Measurements from ENCODE around the gene TBC1D22A. TPM values are rescaled to one million over a fixed set of nuclear protein-coding genes. Genes with fewer than 3 reads are reported as not detected.

The TBC1D22A gene
- total and polyA plus RNA-seq, 9 of the 15 experiments (the other 6 are each of a cell fraction or from before 2014, with no cell fraction given), result 0.20 to 11.5 (median 5.2) TPM

- Histone ChIP-seq H3K4me1 (replicated peaks in 1 of 2; ENCODE audit: control insufficient read depth in 2 of 2, insufficient read depth in 2 of 2, low read length in 2 of 2) (peaks cover 0 to 3% of the 10 kb centered on the region in 2 experiments; a peak in 1 of 5 replicates), H3K36me3 (ENCODE audit: control insufficient read depth, insufficient read depth, low read length) (no peaks in the 10 kb centered on the region), H4K20me1 (replicated peaks; ENCODE audit: control insufficient read depth, insufficient read depth, low read length) (0 out of 2 replicates have a peak, but pooled peaks cover 6% of the 10 kb centered on the region), H3K27ac (ENCODE audit: extremely low read depth, low read depth, low read length) (no peak overlapping the region), H3K27me3 (ENCODE audit: control insufficient read depth in 2 of 2, insufficient read depth in 2 of 2, low read length in 2 of 2) (no peaks in the 10 kb centered on the region), H3K9me3 (replicated peaks; ENCODE audit: control insufficient read depth, insufficient read depth, low read depth, low read length) (no peaks in the 10 kb centered on the region), H3K9ac (ENCODE audit: insufficient read depth in 1 of 2, low read depth in 2 of 2, low read length in 2 of 2) (no peak overlapping the region), H2AFZ (ENCODE audit: low read depth, low read length) (no peak overlapping the region), H3K4me2 (ENCODE audit: insufficient read depth, low read length) (no peak overlapping the region), H3K9me1 (ENCODE audit: control insufficient read depth, insufficient read depth, low read length) (no peaks in the 10 kb centered on the region), H3K4me3 (no peak overlapping the region), H3K79me2 (ENCODE audit: control insufficient read depth, insufficient read depth, low read length) (no peaks in the 10 kb centered on the region)
- in situ Hi-C loops (cut with MboI) (no loop called here), intact Hi-C loops (cut with micrococcal nuclease) (no loop called here)
- FAIRE-seq (no peak), DNase-seq (ENCODE audit: extremely low read depth in 1 of 4, low spot score in 3 of 4) (no peak), ATAC-seq (no peak)
- CTCF ChIA-PET (ENCODE audit: low intra/inter-chr PET ratio), result interaction anchor here (0.5 kb wide), 1 partner anchor 62 kb away, joined by 4 read pairs; no protein-coding TSS in a partner anchor
- 36% methylated on average over 5 of the region's 5 CpGs for WGBS (ENCODE audit: insufficient coverage, low coverage, missing lambda C conversion rate)
- POLR2A ChIA-PET, result interaction anchor here (0.6 to 1.3 kb wide), 2 partner anchors 17 to 27 kb away, joined by 3 to 4 read pairs; no protein-coding TSS in a partner anchor
- TF ChIP-seq CC2D1A (IDR thresholded peaks at IDR 0.05) (no peak), RAD51 (IDR thresholded peaks at IDR 0.05; ENCODE audit: borderline replicate concordance, low read depth) (no peak), MTF1 (CRISPR knock-in tag; IDR thresholded peaks at IDR 0.05; ENCODE audit: borderline replicate concordance) (no peak), CBFA2T3 (IDR thresholded peaks at IDR 0.05) (no peak), AFF1 (IDR thresholded peaks at IDR 0.05; ENCODE audit: low read depth in 1 of 2, partially characterized antibody in 2 of 2) (no peak)
- BruUV-seq (replicated peaks), result no TSS peak
These were observed 200.0 kb downstream of the TBC1D22A start for GRCh38 chr22:46962406-46962805.

Data from K562 (cell line).